H9 (cell line): ENCODE data around the gene ACSL4. TPM values are rescaled to one million over a fixed set of nuclear protein-coding genes. Genes with fewer than 3 reads are reported as not detected.

Experiments used
- DNase-seq: peaks from one replicate; pipeline ENCODE4 v3.0.0-alpha.2; 2017
- H2AFZ ChIP-seq: one replicate; pipeline ENCODE4 v1.6.1; 2013; ENCODE audit warnings: mild to moderate bottlenecking, low read length, control low read depth, moderate library complexity
- H2AK5ac ChIP-seq: 2 replicates; pipeline ENCODE4 v1.6.1; 2013; ENCODE audit warnings: low read length, control low read depth, mixed read lengths; ENCODE audit not compliant: insufficient read length
- H2BK120ac ChIP-seq: one replicate; pipeline ENCODE4 v1.6.1; 2013; ENCODE audit warnings: low read depth, mild to moderate bottlenecking, low read length, control low read depth, inconsistent platforms; ENCODE audit not compliant: poor library complexity, severe bottlenecking
- H2BK12ac ChIP-seq: 2 replicates; pipeline ENCODE4 v1.6.1; 2013; ENCODE audit warnings: low read length, control low read depth, mixed read lengths, low read depth; ENCODE audit not compliant: insufficient read length
- H2BK15ac ChIP-seq: 2 replicates; pipeline ENCODE4 v1.6.1; 2013; ENCODE audit warnings: low read depth, low read length, control low read depth
- H2BK20ac ChIP-seq: one replicate; pipeline ENCODE4 v1.6.1; 2013; ENCODE audit warnings: low read depth, mild to moderate bottlenecking, low read length, control low read depth, inconsistent platforms; ENCODE audit not compliant: poor library complexity, severe bottlenecking
- H2BK5ac ChIP-seq: 2 replicates; pipeline ENCODE4 v1.6.1; 2013; ENCODE audit warnings: low read length, control low read depth, mixed read lengths; ENCODE audit not compliant: insufficient read length
- H3K14ac ChIP-seq: 2 replicates; pipeline ENCODE4 v1.6.1; 2013; ENCODE audit warnings: low read length, control low read depth; ENCODE audit not compliant: insufficient read depth
- H3K18ac ChIP-seq: 2 replicates; pipeline ENCODE4 v1.6.1; 2013; ENCODE audit warnings: low read depth, mild to moderate bottlenecking, mixed read lengths, low read length, control low read depth; ENCODE audit not compliant: insufficient read length
- H3K23ac ChIP-seq: 2 replicates; pipeline ENCODE4 v1.6.1; 2013; ENCODE audit warnings: low read length, control low read depth, mixed read lengths, low read depth; ENCODE audit not compliant: insufficient read length
- H3K23me2 ChIP-seq: 2 replicates; pipeline ENCODE4 v1.6.1; 2013; ENCODE audit warnings: low read depth, mild to moderate bottlenecking, mixed read lengths, low read length, control low read depth; ENCODE audit not compliant: insufficient read length, poor library complexity, severe bottlenecking
- H3K27ac ChIP-seq: 2 replicates; pipeline ENCODE4 v1.5.1; 2013; ENCODE audit warnings: low read length, control low read depth, mixed read lengths, low read depth; ENCODE audit not compliant: insufficient read length
- H3K27me3 ChIP-seq: 2 replicates; pipeline ENCODE4 v1.6.1; 2013; ENCODE audit warnings: low read length, control low read depth, inconsistent platforms; ENCODE audit not compliant: insufficient read depth
- H3K4ac ChIP-seq: 2 replicates; pipeline ENCODE4 v1.6.1; 2013; ENCODE audit warnings: low read depth, mild to moderate bottlenecking, control low read depth, inconsistent platforms, low read length, moderate library complexity
- H3K4me1 ChIP-seq: 2 replicates; pipeline ENCODE4 v1.6.1; 2013; ENCODE audit warnings: low read length, control low read depth, inconsistent platforms; ENCODE audit not compliant: insufficient read depth
- H3K4me2 ChIP-seq: 2 replicates; pipeline ENCODE4 v1.6.1; 2013; ENCODE audit warnings: low read length, control low read depth, mixed read lengths; ENCODE audit not compliant: insufficient read length, insufficient read depth
- H3K56ac ChIP-seq: 2 replicates; pipeline ENCODE4 v1.6.1; 2013; ENCODE audit warnings: low read depth, mild to moderate bottlenecking, mixed read lengths, low read length, control low read depth; ENCODE audit not compliant: insufficient read length
- H3K79me1 ChIP-seq: 2 replicates; pipeline ENCODE4 v1.6.1; 2013; ENCODE audit warnings: low read depth, mild to moderate bottlenecking, moderate library complexity, low read length, control low read depth, inconsistent platforms; ENCODE audit not compliant: insufficient read depth, poor library complexity, severe bottlenecking
- H3K79me2 ChIP-seq: 2 replicates; pipeline ENCODE4 v1.6.1; 2013; ENCODE audit warnings: low read length, control low read depth, inconsistent platforms; ENCODE audit not compliant: insufficient read depth
- H3K9ac ChIP-seq: 2 replicates; pipeline ENCODE4 v1.6.1; 2013; ENCODE audit warnings: low read length, control low read depth, mixed read lengths; ENCODE audit not compliant: insufficient read length; ENCODE audit errors: extremely low read depth
- H3K9me3 ChIP-seq: one replicate; pipeline ENCODE4 v1.6.1; 2013; ENCODE audit warnings: low read depth, low read length, inconsistent platforms; ENCODE audit not compliant: control insufficient read depth
- H3T11ph ChIP-seq: one replicate; pipeline ENCODE4 v1.6.1; 2013; ENCODE audit warnings: mild to moderate bottlenecking, low read length, control low read depth, inconsistent platforms
- H4K20me1 ChIP-seq: one replicate; pipeline ENCODE4 v1.6.1; 2013; ENCODE audit not compliant: control insufficient read depth, insufficient read length, insufficient read depth
- H4K5ac ChIP-seq: 2 replicates; pipeline ENCODE4 v1.6.1; 2013; ENCODE audit warnings: low read depth, mild to moderate bottlenecking, mixed read lengths, low read length, control low read depth; ENCODE audit not compliant: insufficient read length
- H4K8ac ChIP-seq: replicated peaks from 2 replicates; pipeline ENCODE4 v1.6.1; 2013; ENCODE audit warnings: low read length, control low read depth, mixed read lengths, low read depth; ENCODE audit not compliant: insufficient read length
- H4K91ac ChIP-seq: 2 replicates; pipeline ENCODE4 v1.6.1; 2013; ENCODE audit warnings: low read depth, mild to moderate bottlenecking, moderate library complexity, mixed read lengths, low read length, control low read depth; ENCODE audit not compliant: insufficient read length
- H3K27ac Mint-ChIP-seq, 3 experiments: 2 replicates in 2 of 3; 3 replicates in 1 of 3; pipeline ENCODE4 v1.8.0; 2020 to 2021; ENCODE audit warnings: mixed read lengths in 3 of 3, mild to moderate bottlenecking in 1 of 3, moderate library complexity in 1 of 3
- H3K27me3 Mint-ChIP-seq: 2 replicates; pipeline ENCODE4 v1.8.0; 2021; ENCODE audit warnings: low read depth, mild to moderate bottlenecking, moderate library complexity, mixed read lengths
- H3K36me3 Mint-ChIP-seq, 3 experiments: 2 replicates in 2 of 3; 3 replicates in 1 of 3; pipeline ENCODE4 v1.8.0; 2020 to 2021; ENCODE audit warnings: low read depth in 3 of 3, mixed read lengths in 3 of 3; ENCODE audit not compliant: insufficient read depth in 1 of 3
- H3K4me1 Mint-ChIP-seq, 2 experiments: 2 replicates each; pipeline ENCODE4 v1.8.0; 2020; ENCODE audit warnings: mixed read lengths in 2 of 2
- H3K4me3 Mint-ChIP-seq, 2 experiments: 2 replicates in 1 of 2; 3 replicates in 1 of 2; pipeline ENCODE4 v1.8.0; 2020 to 2021; ENCODE audit warnings: mild to moderate bottlenecking in 2 of 2, mixed read lengths in 2 of 2, moderate library complexity in 1 of 2
- H3K9me3 Mint-ChIP-seq, 2 experiments: 2 replicates in 1 of 2; 3 replicates in 1 of 2; pipeline ENCODE4 v1.8.0; 2020; ENCODE audit warnings: mild to moderate bottlenecking in 2 of 2, mixed read lengths in 2 of 2, moderate library complexity in 1 of 2
- CTCF ChIP-seq: fragments of 200-600 bp; sonication (generic); conservative IDR thresholded peaks from 3 replicates; pipeline ENCODE4 v1.8.0; 2021; ENCODE audit warnings: antibody characterized with exemption, mild to moderate bottlenecking
- WGBS: extraction: QIAGEN DNeasy Blood & Tissue Kit; methylation state at CpG from one replicate; pipeline ENCODE4 v1.1.7; 2013; ENCODE audit warnings: missing lambda C conversion rate, low lambda C conversion rate, mixed read lengths; ENCODE audit not compliant: insufficient read length; ENCODE audit errors: extremely low coverage; 5-methylcytosine and 5-hydroxymethylcytosine counted together
- total RNA-seq: library from RNA; stranded (reverse); gene quantifications from 2 replicates; pipeline ENCODE4 v1.2.1, GENCODE V29; 2021

Gene ACSL4
- total RNA-seq, 1 experiment from 2014 or later, result 41.6 TPM

GRCh38 chrX:109760209-109760921, 27.3 kb upstream of the ACSL4 start:
- no peak overlapping the region for H4K5ac ChIP-seq
- Mint-ChIP-seq H3K27me3 (no peaks in the 10 kb centered on the region), H3K4me3 (no peak overlapping the region), H3K4me1 (peaks cover 19% of the 10 kb centered on the region in 2 experiments), H3K36me3 (peaks cover 0 to 10% (median 0%) of the 10 kb centered on the region in 3 experiments; a peak in 2 of 7 replicates), H3K27ac (0 out of 7 replicates have a peak overlapping the region, but pooled peaks of 1 of the 3 experiments have one; percentile 22), H3K9me3 (peaks cover 9% of the 10 kb centered on the region in 2 experiments; a peak in 4 of 5 replicates)
- no peak overlapping the region for H2BK5ac ChIP-seq
- H3K14ac ChIP-seq, result no peak overlapping the region
- peaks cover 6% of the 10 kb centered on the region for H3K4me1 ChIP-seq
- no peak overlapping the region for H2AK5ac ChIP-seq
- no peak overlapping the region for H2BK15ac ChIP-seq
- H3K23me2 ChIP-seq, result no peaks in the 10 kb centered on the region
- no CpG with 5 or more reads among the region's 5 CpGs for WGBS
- no peak overlapping the region for H3K9ac ChIP-seq
- H4K8ac ChIP-seq, result no peak overlapping the region
- H2BK120ac ChIP-seq, result no peak overlapping the region
- no peaks in the 10 kb centered on the region for H3K79me1 ChIP-seq
- H3K27me3 ChIP-seq, result no peaks in the 10 kb centered on the region
- no peak overlapping the region for H3K23ac ChIP-seq
- H3K56ac ChIP-seq, result no peak overlapping the region
- H2AFZ ChIP-seq, result peak overlapping the region; percentile 8
- H3K27ac ChIP-seq, result peak overlapping the region; percentile 23
- DNase-seq, result no peak
- no peaks in the 10 kb centered on the region for H3K79me2 ChIP-seq
- H3K4me2 ChIP-seq, result no peak overlapping the region
- H3T11ph ChIP-seq, result no peak overlapping the region
- H3K9me3 ChIP-seq, result no peaks in the 10 kb centered on the region
- TF ChIP-seq CTCF, result no peak
- H4K20me1 ChIP-seq, result no peaks in the 10 kb centered on the region
- no peak overlapping the region for H3K18ac ChIP-seq
- no peak overlapping the region for H2BK12ac ChIP-seq
- H4K91ac ChIP-seq, result no peak overlapping the region
- no peak overlapping the region for H2BK20ac ChIP-seq
- H3K4ac ChIP-seq, result no peak overlapping the region
